HG02642 (cell line): ENCODE data around the gene SPIRE2.
"Not testable (repeated sequence)": the region's sequence is repeated elsewhere in the genome, so short reads cannot be mapped to it uniquely, and the experiment has no call there.

Experiments used
- ATAC-seq: cut with Tn5 transposase; IDR thresholded peaks from one replicate; pipeline ENCODE4 v1.9.1; 2021; ENCODE audit warnings: mild to moderate bottlenecking; ENCODE audit not compliant: unreplicated experiment, poor library complexity

The SPIRE2 gene

GRCh38 chr16:89806589-89807193 lies 21.6 kb upstream of the SPIRE2 start:
- ATAC-seq: not testable (repeated sequence)

- no peak for ATAC-seq
These were observed 19.8 kb upstream of the SPIRE2 start for GRCh38 chr16:89808475-89808874.

- no peak for ATAC-seq
These were observed 17.0 kb upstream of the SPIRE2 start for GRCh38 chr16:89811321-89811720.

GRCh38 chr16:89815639-89816348 lies 12.5 kb upstream of the SPIRE2 start:
- peak; percentile 31 for ATAC-seq

- ATAC-seq: not testable (repeated sequence)
These were observed 9.3 kb upstream of the SPIRE2 start for GRCh38 chr16:89818851-89819403.

GRCh38 chr16:89819448-89819847 lies 8.8 kb upstream of the SPIRE2 start:
- not testable (repeated sequence) for ATAC-seq

- no peak for ATAC-seq
These were observed 6.7 kb upstream of the SPIRE2 start for GRCh38 chr16:89821438-89822187.

GRCh38 chr16:89822188-89823086 lies 5.8 kb upstream of the SPIRE2 start:
- no peak for ATAC-seq

- no peak for ATAC-seq
These were observed 5.0 kb upstream of the SPIRE2 start for GRCh38 chr16:89823087-89823823.

GRCh38 chr16:89823824-89824148 lies 4.5 kb upstream of the SPIRE2 start:
- ATAC-seq: not testable (repeated sequence)

- ATAC-seq: no peak
These were observed 1.5 kb upstream of the SPIRE2 start for GRCh38 chr16:89826531-89827382.

GRCh38 chr16:89827383-89828198 lies 684 bp upstream of the SPIRE2 start:
- ATAC-seq: no peak

- ATAC-seq: no peak
These were observed 775 bp downstream of the SPIRE2 start for GRCh38 chr16:89828870-89829629.

- ATAC-seq: no peak
These were observed 1.6 kb downstream of the SPIRE2 start for GRCh38 chr16:89829630-89830437.

GRCh38 chr16:89831810-89832328 lies 3.6 kb downstream of the SPIRE2 start:
- no peak for ATAC-seq
